HG03066 (cell line): ENCODE data around the gene ANGPTL3.
A peak's percentile ranks its signal among the peaks of the same experiment; 100 is the strongest.

Source experiments
- ATAC-seq: cut with Tn5 transposase; IDR thresholded peaks from one replicate; pipeline ENCODE4 v1.9.1; 2021; ENCODE audit warnings: low read depth; ENCODE audit not compliant: unreplicated experiment

Gene ANGPTL3

GRCh38 chr1:62621907-62622306 is 24.6 kb downstream of the ANGPTL3 start:
- ATAC-seq, result peak; percentile 90

GRCh38 chr1:62625415-62625814 is 28.1 kb downstream of the ANGPTL3 start:
- peak; percentile 51 for ATAC-seq

GRCh38 chr1:62628506-62628905 is 31.2 kb downstream of the ANGPTL3 start:
- ATAC-seq, result no peak

- ATAC-seq, result no peak
Measured at GRCh38 chr1:62637392-62638105, 40.2 kb downstream of the ANGPTL3 start.

- no peak for ATAC-seq
Measured at GRCh38 chr1:62643283-62643682, 46.0 kb downstream of the ANGPTL3 start.

GRCh38 chr1:62652387-62652786 is 55.1 kb downstream of the ANGPTL3 start:
- ATAC-seq, result no peak

GRCh38 chr1:62654744-62655143 is 57.4 kb downstream of the ANGPTL3 start:
- no peak for ATAC-seq
